HL-60 (cell line): ENCODE data around the gene TMEM236.

ENCODE experiments used
- DNase-seq, 2 experiments: peaks; one replicate each; pipeline ENCODE4 v3.0.0-alpha.2; 2010 to 2020; ENCODE audit warnings: low read depth in 1 of 2, low spot score in 1 of 2
- H3K27ac ChIP-seq: fragments of 250-450 bp; sonication (Bioruptor Pico); replicated peaks from 2 replicates; pipeline ENCODE4 v1.5.1; 2020; ENCODE audit warnings: mild to moderate bottlenecking, moderate library complexity
- H3K27me3 ChIP-seq: fragments of 250-450 bp; sonication (Bioruptor Pico); 2 replicates; pipeline ENCODE4 v1.5.1; 2021; ENCODE audit warnings: mild to moderate bottlenecking, moderate library complexity; ENCODE audit not compliant: insufficient read depth, poor library complexity, severe bottlenecking
- H3K4me3 ChIP-seq: replicated peaks from 2 replicates; pipeline ENCODE4 v1.5.1; 2011; ENCODE audit warnings: mild to moderate bottlenecking, control low read depth, low read length; ENCODE audit not compliant: insufficient read depth
- GABPA ChIP-seq: IDR thresholded peaks from 2 replicates; pipeline ENCODE4 v1.6.1; 2012; ENCODE audit warnings: low read depth
- POLR2AphosphoS5 ChIP-seq: IDR thresholded peaks from 2 replicates; pipeline ENCODE4 v1.6.1; 2012; ENCODE audit warnings: low read depth
- SPI1 ChIP-seq: IDR thresholded peaks from 2 replicates; pipeline ENCODE4 v1.6.1; 2012; ENCODE audit warnings: low read depth, mild to moderate bottlenecking, borderline replicate concordance
- TF ChIP-seq, protein P1 (sequence below): IDR thresholded peaks from one replicate; pipeline ENCODE4 v1.5.1; 2011; ENCODE audit warnings: low read length, control low read depth, inconsistent platforms; ENCODE audit not compliant: insufficient read depth
- TF ChIP-seq, protein P2 (sequence below): IDR thresholded peaks from 2 replicates; pipeline ENCODE4 v1.6.1; 2012; ENCODE audit warnings: low read depth; ENCODE audit not compliant: insufficient replicate concordance

Gene TMEM236

DNA sequence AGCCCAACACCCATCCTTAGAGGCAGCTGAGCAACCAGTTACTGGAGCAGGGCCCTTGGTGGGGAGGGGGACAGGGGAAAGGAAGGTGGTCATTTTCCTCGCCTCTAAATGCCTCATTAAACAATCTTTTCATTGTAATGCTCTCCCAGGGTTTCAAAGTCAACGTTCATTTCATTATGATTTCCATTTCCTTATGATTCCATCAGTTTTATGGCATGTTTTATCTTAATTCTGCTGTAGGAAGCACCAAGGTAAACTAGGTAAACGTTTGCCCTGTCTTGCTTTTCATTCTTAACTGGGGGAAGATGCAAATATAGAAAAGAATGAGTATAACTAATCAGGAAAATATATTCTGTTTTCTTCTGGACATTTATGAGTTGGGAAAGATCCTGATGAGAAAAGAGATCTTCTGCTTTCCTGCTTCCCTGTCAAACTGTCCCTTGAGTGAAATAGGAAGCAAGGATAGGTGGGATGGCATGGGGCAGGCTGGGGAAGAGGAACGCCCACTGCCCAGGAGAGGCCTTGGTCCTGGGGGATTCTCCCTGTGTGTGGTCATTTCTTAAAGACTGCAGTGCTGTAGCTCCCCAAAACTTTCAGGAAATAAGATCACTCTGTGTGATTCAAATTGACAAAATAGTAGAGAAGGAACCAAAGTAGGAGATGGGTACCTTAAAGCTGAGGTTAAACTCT is 20.5 kb upstream of the TMEM236 start:
- TF ChIP-seq, protein P1, sequence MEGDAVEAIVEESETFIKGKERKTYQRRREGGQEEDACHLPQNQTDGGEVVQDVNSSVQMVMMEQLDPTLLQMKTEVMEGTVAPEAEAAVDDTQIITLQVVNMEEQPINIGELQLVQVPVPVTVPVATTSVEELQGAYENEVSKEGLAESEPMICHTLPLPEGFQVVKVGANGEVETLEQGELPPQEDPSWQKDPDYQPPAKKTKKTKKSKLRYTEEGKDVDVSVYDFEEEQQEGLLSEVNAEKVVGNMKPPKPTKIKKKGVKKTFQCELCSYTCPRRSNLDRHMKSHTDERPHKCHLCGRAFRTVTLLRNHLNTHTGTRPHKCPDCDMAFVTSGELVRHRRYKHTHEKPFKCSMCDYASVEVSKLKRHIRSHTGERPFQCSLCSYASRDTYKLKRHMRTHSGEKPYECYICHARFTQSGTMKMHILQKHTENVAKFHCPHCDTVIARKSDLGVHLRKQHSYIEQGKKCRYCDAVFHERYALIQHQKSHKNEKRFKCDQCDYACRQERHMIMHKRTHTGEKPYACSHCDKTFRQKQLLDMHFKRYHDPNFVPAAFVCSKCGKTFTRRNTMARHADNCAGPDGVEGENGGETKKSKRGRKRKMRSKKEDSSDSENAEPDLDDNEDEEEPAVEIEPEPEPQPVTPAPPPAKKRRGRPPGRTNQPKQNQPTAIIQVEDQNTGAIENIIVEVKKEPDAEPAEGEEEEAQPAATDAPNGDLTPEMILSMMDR = no peak
- TF ChIP-seq, protein P2, sequence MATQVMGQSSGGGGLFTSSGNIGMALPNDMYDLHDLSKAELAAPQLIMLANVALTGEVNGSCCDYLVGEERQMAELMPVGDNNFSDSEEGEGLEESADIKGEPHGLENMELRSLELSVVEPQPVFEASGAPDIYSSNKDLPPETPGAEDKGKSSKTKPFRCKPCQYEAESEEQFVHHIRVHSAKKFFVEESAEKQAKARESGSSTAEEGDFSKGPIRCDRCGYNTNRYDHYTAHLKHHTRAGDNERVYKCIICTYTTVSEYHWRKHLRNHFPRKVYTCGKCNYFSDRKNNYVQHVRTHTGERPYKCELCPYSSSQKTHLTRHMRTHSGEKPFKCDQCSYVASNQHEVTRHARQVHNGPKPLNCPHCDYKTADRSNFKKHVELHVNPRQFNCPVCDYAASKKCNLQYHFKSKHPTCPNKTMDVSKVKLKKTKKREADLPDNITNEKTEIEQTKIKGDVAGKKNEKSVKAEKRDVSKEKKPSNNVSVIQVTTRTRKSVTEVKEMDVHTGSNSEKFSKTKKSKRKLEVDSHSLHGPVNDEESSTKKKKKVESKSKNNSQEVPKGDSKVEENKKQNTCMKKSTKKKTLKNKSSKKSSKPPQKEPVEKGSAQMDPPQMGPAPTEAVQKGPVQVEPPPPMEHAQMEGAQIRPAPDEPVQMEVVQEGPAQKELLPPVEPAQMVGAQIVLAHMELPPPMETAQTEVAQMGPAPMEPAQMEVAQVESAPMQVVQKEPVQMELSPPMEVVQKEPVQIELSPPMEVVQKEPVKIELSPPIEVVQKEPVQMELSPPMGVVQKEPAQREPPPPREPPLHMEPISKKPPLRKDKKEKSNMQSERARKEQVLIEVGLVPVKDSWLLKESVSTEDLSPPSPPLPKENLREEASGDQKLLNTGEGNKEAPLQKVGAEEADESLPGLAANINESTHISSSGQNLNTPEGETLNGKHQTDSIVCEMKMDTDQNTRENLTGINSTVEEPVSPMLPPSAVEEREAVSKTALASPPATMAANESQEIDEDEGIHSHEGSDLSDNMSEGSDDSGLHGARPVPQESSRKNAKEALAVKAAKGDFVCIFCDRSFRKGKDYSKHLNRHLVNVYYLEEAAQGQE = no peak
- TF ChIP-seq POLR2AphosphoS5 = no peak
- no peak for TF ChIP-seq SPI1
- Histone ChIP-seq H3K27me3 (no peaks in the 10 kb centered on the region), H3K4me3 (no peak overlapping the region), H3K27ac (no peak overlapping the region)
- DNase-seq = no peak

DNA sequence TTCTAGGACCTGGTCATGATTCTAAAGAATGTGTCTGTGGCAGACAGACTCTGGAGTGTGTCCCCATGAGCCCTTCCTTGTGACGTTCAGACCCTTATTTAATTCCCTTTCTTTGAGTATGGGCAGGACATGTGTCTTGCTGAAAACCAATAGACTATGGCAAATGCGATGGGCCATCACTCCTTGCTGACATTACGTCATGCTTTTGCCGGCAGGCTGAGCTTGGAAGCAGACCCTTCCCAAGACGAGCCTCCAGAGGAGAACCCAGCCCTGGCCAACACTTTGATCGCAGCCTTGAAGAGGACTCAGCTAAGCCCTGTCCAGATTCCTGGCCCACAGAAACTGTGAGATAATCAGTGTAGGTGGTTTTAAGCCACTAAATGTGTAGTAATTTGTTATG is 18.4 kb upstream of the TMEM236 start:
- Histone ChIP-seq H3K27ac (no peak overlapping the region), H3K27me3 (no peaks in the 10 kb centered on the region), H3K4me3 (no peak overlapping the region)
- TF ChIP-seq, protein P2 = no peak
- TF ChIP-seq, protein P1 = no peak
- TF ChIP-seq GABPA (no peak), SPI1 (no peak), POLR2AphosphoS5 (no peak)
- no peak for DNase-seq

DNA sequence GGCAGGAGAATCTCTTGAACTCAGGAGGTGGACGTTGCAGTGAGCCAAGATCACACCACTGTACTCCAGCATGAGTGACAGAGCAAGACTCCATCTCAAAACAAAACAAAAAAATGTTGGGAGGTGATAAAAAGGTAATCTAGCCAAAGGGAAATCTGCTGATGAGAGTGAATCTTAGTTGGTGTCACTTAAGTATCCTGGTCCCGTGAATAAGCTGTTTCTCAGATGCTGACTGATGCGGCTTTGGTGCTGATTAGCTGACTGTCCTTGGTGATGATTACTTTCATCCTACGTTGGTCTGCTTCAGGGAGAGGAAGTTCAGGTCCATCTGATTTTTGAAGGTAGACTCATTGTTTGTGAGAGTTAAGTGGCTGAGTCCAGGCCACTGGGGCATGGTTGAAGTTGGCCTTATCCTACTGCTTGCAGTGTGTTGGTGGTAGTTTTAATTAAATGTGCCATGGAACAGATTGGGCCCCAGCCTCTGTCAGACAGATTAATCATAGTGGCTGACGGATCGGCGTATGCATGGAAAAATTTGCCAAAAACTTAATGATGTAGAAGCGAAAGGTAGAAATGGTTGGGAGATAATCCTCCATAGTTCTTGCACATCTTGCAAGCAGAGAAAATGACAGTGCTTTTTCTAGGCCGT is 17.4 kb upstream of the TMEM236 start:
- Histone ChIP-seq H3K27ac (no peak overlapping the region), H3K27me3 (no peaks in the 10 kb centered on the region), H3K4me3 (no peak overlapping the region)
- TF ChIP-seq, protein P2 = no peak
- TF ChIP-seq, protein P1 = no peak
- no peak for TF ChIP-seq GABPA
- TF ChIP-seq SPI1 = no peak
- TF ChIP-seq POLR2AphosphoS5 = no peak
- DNase-seq = no peak
